GM19324 (cell line): ENCODE data around the gene ELP5.
A peak's percentile ranks its signal among the peaks of the same experiment; 100 is the strongest.
"Not testable (repeated sequence)": the region's sequence is repeated elsewhere in the genome, so short reads cannot be mapped to it uniquely, and the experiment has no call there.

Experiments
- ATAC-seq: cut with Tn5 transposase; IDR thresholded peaks from one replicate; pipeline ENCODE4 v1.9.1; 2021; ENCODE audit warnings: mild to moderate bottlenecking, moderate library complexity; ENCODE audit not compliant: unreplicated experiment, low FRiP score

The ELP5 gene

DNA sequence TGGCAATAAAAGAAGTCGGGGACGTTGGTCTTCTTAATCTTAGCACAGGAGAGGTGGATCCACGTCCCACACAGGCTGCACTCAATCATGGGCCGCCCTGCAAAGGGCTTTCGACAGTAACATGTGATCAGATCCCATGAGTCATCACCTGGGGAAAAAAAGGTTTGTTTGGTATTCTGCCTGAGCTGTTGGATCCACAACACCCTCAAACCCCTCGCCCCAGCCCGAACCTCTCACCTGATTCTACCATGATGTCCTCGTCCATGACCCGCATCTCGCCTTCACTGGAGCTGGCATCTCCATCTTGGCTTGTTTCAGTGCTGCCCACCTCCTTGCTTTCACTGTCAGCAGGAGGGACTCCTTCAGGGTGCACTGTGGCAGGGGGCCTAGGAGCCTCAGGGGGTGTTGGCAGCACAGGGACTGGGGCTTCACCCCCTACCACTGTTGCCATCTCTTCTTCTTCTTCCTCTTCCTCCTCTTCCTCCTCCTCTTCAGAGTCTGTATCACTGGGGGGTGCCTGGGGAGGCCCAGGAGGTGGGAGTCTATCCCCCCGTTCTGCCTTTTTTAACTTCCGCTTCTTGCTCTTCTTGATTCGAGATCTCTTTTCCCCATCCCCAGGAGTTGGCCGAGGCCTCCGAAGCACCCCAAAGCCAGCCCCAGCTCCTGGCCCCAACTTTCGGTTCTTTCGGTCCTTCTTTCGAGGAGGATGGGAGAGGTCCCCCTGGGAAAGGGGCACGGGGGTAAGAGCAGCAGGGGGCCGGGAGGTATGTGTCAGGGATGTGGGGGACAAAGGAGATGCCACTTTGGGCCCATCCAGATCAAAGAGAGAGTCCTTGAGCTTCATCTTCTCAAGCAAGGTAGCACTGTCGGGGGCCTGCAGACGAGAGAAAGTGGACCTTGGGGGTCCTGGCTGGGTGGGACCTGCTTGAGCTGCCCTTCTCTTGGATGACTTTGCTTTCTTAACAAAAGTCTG is 16.0 kb upstream of the ELP5 start:
- no peak for ATAC-seq

DNA sequence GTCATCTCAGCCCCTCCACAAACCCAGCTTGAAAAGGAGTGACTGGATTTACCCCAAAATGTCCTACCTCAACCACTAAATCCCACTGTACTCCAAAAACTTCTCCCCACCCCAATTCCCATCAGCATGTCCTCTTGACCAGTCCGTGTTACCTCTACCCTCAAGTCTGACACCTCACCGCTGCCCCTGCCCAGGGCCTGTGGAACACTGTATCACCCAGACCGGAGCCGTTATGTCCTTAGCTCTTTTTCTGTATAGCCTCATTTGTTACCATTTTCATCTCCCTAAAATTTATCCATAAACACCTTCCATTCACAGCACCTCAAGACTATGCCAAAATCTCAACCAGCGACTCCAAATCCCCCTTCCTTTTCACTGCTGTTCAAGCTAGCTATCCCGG is 15.2 kb upstream of the ELP5 start:
- no peak for ATAC-seq

DNA sequence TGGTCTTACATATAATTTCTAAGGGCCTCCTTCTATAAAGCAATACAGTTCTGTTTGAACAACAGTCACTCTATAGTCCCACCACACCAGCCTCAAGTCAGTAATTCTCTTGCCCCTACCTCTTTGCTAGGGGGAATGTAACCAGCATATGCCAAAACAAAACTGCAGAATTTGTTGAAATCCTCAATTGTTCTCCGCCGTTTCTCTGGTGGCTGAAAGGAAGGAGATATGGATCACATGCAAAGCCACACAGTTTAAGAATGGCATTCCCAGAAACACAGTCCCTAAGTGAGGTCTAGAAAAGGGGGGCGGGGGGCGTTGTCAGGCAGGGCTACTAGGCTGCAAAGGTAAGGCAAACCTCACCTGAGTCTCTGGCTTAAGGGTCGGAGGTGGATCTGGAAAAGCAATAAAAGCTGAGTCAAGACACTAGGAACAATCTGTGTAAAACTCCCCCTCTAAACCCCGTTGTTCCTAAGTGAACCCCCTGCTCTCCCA is 14.7 kb upstream of the ELP5 start:
- no peak for ATAC-seq

DNA sequence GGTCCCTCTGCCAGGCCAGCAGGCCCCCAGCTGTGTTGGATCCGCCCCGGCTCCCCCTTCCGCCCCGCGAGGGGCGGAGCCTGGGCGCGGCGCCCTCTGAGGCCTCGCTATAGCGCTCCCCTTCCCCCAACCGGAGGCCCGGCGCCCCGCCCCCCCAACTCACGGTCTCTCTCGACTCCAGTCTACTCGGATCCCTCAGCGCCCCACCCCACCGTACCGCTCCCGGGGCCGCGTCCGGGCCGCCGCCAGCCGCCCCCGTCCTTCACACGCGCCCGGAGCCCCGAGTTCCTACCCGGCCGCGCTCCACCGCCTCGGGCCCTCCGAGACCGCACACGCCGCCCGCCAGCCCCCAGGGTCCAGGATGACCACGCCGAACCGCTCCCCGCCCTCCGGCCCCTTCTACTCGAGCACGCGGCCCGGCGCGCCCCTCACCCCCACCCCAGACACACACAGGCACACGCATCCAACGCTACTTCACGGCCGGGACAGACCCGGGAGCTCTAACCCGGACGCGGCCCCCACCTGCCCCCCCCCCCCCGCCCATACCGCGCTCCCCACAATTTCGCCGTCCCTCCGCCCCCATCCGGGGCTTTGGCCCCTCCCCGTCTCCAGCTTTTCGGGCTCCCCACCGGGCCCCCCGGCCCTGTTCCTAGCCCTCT is 14.1 kb upstream of the ELP5 start:
- no peak for ATAC-seq

DNA sequence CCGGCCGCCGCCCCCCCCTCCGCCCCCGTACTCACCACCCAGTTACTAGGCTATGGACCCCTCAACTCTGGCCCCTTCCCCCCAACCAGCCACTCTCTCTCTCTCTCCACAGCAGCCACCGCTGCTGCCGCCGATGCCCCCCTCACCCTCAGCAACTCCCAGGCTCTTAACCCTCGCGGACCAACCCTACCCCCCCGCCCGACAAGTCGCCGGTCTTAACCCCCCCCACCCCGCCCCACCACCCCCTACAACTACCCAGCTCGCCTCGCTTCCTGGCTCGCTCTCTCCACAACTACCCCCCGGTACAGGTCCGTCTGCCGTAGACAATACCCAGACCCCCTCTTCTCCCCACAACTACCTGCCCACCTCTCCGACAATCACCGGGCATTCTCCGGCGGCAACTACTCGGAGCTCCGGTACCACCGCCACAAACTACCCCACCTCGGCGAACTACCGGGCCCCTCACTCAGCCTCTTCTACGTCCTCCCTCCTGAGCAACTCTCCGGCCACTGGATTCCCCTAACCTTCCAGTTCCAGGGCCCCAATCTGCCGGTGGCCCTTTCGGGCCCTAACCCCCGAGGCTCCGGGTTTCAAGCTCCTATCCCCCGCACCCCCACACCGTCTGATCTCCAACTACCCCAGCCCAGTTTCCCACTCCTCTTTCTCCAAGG is 13.5 kb upstream of the ELP5 start:
- ATAC-seq = no peak

DNA sequence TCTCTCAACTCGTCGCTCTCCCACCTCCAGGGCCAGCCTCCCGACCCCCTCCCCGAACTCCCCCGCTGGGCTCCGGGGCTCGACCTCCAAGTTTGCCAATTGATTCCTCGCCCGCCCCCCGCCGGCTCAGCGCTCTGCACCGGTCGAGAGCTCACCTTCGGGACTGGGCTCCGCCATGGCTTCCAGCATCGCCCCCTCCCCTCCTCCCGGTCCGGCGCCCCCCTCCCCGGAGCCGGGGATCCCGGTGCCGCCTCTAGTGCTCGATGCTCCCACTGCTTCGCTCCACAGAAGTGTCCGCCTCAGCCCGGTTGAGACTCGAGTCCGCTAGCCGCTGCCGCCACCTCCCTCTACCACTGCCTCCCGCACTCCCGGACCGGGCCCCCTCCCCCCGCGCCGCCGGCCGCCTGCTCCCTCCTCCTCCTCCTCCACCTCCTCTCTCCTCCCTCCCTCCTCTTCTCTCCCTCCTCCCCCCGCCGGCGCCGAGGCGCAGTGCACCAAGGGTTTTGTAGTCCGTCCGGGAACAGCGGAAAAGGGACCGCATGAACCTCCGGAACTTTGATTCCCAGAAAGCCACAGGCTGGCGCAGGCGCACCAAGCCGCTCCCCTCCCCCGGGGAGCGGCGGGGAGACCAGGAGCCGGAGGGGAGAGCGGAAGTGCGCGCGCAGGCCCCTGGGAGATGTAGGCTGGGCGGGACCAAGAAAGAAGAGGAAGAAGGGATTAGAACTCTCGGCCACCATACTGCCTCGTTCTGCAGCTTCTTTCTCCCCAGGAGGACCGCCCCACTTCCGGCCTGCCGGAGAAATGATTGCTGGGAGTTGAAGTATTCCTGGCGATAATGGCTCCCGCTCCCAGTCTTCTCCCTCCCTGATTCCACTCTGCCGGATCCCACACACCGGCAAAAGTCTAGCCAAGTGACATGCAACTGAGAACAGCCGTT is 12.7 kb upstream of the ELP5 start, which contains the start of gene PHF23:
PHF23 (minus strand) TSS at position 367 of the 937 bp plus-strand sequence; CDS start at position 189, 178 bp downstream.
- ATAC-seq = peak; percentile 66

DNA sequence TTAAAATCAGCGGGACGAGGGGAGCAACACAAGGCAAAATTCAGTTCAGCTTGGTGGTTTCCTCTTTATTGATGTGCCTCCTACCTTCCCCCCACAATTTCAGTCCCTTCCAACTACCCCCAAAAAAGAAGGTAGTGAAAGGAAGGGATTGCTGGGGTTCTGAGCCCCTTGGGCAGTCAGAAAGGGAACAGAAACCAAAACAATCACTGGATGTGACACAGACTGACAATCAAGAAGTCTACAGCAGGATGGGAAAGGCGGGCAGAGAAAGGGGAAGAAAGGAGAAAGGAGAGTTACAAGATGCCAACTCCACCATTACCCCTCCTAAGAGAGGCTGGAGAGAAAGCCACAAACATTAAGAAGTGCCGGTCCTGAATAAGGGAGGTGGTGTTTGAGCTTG is 11.6 kb upstream of the ELP5 start:
- ATAC-seq = no peak

DNA sequence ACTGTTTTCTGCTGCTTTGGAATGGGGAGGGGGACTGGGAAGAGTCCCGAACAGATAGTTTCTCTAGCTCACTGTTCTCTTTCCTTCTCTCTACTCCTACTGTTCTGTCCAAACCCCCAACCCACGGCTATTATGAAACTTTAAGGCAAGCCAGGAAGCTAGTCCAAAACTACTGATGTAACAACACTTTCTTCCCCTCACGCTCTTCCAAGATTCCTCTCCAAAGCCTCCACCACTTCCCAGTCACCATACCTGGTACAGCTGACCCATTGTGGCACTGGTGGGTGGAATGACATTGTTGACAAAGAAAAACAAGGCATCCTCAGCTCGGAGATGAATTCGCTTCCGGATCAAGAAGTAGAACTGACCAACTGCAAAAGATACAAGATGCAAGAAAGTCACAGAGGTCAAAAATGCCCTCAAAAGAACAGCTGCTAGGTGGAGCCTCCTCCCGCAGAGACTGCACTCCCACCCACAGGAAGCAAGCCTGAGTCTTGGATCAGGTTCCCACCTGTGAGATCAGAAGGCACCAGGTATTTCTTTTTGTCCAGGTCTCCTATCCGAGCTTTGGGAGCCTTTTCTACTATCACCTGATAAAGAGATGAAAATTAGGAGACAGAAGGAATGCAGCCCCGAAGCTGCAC is 10.8 kb upstream of the ELP5 start:
- no peak for ATAC-seq

DNA sequence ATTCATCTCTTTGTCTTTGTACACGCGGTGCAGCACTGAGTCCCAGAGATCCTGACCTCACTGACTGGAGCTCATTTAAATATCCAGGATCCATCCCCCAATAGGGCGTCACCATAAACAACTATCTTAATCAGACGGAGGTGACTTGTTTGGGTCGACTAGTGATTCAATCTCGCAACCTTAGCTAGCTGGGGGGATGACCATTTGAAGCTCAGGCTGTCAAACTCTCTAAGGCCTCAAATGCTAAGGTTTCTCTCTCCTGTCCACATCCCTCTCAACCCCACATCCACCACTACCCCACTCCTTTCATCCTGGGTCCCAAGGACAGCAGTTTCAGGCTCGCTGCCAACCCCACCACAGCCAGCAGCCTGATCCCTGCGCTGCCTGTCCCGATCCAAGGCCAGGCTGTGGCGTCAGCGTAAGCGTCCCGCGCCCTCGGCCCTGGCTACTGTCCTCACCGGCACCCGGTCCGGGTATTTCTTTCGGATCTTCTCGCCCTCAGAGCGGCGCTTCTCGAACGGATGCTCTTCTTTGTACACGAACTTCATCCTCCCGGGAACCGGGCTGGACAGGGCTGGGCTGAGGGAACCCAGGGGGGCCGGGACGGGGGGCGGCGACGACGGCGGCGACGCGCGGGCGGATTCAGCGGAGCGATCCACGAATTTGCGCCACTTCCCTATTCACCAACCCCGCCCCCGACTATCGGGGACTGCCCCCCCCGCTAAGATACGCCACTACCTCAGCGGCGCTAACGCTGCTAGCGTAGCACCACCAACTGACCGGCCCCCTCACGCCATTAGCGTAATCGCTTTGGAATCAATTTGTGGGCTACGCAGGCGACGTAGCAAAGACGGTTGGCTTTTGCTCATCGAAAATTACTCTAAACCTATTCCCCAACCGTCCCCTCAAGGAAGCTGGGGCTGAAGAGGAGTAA is 10.0 kb upstream of the ELP5 start, which contains the start of gene GABARAP:
GABARAP (minus strand) TSS at position 667 of the 934 bp plus-strand sequence; CDS start at position 548, 119 bp downstream.
- peak; percentile 33 for ATAC-seq

DNA sequence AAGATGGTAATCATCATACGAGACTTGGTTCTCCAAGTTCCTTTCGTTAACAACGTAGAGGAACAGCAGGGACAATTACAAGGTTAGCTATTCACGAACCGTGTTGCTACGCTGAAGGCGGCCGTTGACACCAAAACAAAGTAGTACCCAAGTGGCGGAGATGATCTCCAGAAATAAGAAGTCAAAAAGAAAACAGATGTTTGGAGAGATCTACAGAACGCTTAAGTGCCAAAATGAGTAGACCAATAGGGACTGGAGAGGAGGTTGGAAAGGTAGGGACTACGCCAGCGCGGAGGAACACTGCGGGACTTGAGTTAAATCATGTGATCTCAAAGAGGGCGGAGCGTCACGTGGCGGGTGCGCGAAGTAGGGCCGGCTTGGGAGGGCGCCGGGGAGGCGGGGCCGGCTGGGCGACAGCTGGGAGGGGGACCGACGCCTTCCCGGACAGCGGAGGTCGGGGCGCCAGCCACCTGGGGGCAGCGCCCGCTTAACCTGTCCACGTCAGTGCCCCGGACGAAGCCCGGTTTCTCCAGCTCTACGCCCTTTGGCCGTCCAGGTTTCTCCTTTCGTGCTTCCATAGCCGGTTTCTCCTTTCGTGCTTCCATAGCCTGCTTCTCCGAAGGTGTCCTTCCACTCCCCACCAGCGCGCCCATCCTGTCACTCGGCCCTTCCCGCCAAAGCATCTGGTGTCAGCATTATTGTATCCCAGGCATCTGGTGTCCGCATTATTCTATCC is 9.1 kb upstream of the ELP5 start:
- peak; percentile 46 for ATAC-seq

DNA sequence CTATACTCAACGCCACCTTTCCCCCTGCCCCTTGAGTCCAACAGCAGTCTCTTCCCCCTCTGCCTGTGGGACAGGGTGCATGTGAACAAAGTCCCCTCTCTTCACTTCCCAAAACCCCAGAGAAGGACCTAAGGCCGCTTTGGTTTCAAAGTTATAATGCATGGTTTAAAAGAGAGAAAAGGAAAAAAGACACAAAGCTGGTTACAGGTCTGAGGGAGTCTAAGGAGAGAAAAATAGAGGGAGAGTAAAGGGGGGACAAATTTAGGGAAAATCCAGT is 8.6 kb upstream of the ELP5 start:
- ATAC-seq = no peak

DNA sequence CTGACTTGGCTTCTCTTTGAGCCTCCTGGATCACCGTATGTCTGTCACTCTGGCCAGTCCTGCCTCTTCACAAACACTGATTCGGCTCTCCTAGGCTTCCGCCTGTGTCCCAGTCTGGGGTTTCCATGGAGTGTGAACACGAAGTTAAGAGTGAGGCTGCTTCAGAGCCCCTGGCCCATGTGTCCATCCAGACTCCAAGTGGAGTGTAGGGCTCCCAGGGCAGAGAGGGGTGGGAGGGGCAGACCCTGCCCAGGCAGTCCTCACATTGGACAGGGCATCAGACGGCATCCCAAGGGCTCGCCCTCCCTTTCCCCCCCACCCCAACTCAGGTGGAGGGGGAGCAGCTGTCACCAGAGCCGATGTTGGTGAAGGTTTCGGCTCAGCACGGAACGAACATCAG is 8.2 kb upstream of the ELP5 start:
- ATAC-seq = not testable (repeated sequence)

DNA sequence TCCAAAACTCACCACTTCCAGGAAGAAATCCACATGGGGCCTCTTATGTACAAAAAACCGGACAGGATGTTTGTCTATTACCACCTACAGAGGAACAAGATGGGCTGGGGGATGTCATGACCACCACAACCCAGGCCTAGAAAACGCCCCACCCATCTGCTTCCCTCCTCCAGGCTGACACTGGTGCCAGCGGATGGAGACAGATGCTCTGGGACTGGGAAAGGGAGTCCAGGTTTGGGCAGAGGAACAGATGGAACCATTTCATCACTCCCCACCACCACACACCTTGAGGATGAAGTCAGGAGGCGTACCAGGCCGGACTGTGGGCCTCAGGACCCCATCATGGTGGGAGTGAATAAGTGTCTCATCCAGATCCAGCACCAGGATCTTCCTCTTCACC is 5.2 kb upstream of the ELP5 start:
- no peak for ATAC-seq

DNA sequence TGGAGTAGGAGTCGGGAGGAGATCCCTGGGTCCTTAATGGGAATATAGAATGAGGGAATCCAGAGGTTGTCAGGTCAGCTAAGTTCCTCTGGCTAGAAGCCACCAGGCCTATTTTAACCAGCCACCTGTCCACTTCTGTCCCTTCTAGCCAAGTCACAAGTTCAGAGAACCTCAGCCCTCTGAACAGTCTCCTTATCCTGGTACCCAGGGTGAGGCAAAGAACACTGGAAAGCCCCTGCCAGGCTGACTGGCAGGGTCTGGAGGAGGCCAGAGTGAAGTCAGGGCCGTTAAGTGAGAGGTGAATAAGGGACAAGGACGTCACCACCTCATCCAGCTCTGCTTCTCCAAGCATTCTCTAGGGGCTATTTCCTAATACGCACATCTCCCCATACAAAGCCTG is 3.2 kb upstream of the ELP5 start:
- no peak for ATAC-seq

DNA sequence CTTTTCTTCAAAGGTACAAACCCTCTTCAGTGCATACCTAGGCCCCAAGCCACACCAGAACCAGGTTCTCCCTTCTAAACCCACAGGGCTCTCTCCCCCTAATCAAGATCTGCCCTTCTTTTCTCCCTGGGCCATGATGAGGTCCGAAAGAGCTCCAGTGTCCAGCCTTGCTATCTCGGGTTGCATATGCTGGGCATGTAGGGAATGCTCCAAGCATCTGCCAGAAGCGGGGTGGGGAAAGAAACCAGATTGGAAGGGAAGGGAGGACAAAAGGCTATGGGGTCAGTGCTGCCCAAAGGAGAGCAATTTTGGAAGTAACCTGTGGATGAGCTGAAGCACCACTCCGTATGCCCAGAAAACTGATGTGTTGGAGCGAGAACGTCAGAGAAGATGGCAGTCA is 2.8 kb upstream of the ELP5 start:
- ATAC-seq = no peak

DNA sequence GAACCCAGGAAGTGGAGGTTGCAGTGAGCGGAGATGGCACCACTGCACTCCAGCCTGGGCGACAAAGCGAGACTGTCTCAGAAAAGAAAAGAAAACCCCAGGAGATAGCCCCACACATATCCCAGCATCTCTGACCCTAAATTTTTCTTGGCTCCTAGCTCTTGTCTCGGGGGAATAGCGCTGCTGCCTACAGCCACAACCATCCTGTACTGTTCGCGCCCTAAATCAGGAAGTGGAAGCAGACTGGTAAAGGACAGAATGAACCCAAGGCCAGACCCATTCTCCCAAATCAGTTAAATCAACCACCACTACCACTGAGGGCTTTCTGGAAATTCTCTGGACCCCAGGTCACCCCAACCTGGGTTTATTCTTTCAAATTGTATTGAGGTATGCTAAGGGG is 2.2 kb upstream of the ELP5 start:
- no peak for ATAC-seq

DNA sequence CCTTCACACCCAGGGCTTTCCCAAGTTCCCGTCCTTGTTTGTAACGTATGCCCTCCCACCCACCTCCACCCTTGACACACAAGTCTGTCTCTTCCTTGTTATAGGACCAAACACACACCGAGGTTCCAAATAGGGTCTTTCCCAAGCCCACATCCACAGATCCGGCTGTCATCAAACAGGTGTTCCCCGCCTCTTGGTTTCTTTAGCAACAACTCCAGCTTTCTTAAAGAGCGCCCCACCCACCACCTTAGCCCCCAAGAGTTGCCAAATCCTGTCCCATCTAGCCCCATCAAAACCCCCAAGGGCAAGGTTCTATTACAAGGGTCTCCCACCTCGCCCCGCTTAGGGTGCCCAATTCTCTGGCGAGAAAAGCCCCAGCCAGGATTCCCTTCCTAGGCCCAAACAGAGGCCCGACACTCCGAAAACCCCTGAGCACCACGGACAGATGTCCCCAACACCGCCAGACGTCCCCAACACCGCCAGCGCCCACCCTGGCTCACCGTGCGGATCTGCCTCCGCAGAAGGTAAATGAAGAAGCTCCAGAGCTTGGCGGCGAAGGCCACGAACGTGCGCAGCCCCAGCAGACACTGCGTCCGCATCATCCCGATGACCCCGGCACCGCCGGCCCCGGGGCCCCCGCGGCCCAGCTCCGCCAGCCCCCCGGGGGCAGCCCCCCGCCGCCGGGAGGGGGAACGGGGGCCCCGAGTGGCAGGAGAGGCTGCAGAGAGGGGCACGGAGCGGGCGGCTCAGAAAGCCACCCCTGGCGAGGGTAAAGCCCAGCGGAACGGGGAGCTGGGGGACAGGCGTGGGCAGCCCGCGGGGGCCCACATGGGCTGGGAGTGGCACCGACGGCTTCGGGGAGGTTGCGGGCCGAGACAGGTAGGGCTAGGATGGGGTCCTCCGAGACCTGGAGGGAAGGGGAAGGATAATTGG is 1.1 kb upstream of the ELP5 start:
- no peak for ATAC-seq
